Upper lobe of left lung (tissue), 4 donors: ENCODE measurements around the gene VAMP7.

Experiments used
- CTCF ChIP-seq, 6 experiments: fragments of 450-650 bp in 4 of 6; fragments of 200-600 bp in 2 of 6; sonication (generic) in 2 of 6; IDR thresholded peaks; one replicate each; pipeline ENCODE4 v1.5.1; 2016 to 2019; ENCODE audit warnings: antibody characterized with exemption in 6 of 6
- EP300 ChIP-seq, 4 donors: sonication (generic); formaldehyde crosslinking; IDR thresholded peaks; one replicate each; pipeline ENCODE4 v1.5.1; 2017; ENCODE audit warnings: antibody characterized with exemption in 4 of 4, control low read depth in 2 of 4
- POLR2A ChIP-seq, 4 donors: fragments of 450-650 bp; IDR thresholded peaks; one replicate each; pipeline ENCODE4 v1.5.1; 2016 to 2017; ENCODE audit warnings: antibody characterized with exemption in 4 of 4, mild to moderate bottlenecking in 2 of 4
- POLR2AphosphoS5 ChIP-seq, 2 donors: sonication (generic); formaldehyde crosslinking; IDR thresholded peaks; one replicate each; pipeline ENCODE4 v1.5.1; 2017; ENCODE audit warnings: antibody characterized with exemption in 2 of 2

GRCh38 chrX:155877288-155877687 lies 3.9 kb upstream of the VAMP7 start:
- TF ChIP-seq CTCF (IDR thresholded peaks at IDR 0.05) (no peak), EP300 (IDR thresholded peaks at IDR 0.05) (no peak), POLR2AphosphoS5 (IDR thresholded peaks at IDR 0.05) (no peak), POLR2A (IDR thresholded peaks at IDR 0.05) (no peak)
